HG03571 (cell line): ENCODE data around the gene FAM169A.
A peak's percentile ranks its signal among the peaks of the same experiment; 100 is the strongest.
"Not testable (repeated sequence)": the region's sequence is repeated elsewhere in the genome, so short reads cannot be mapped to it uniquely, and the experiment has no call there.

ENCODE experiments used
- ATAC-seq: cut with Tn5 transposase; IDR thresholded peaks from one replicate; pipeline ENCODE4 v1.9.1; 2021; ENCODE audit not compliant: unreplicated experiment

The FAM169A gene

GRCh38 chr5:74801941-74802340 lies 64.2 kb downstream of the FAM169A start:
- ATAC-seq, result no peak

GRCh38 chr5:74801197-74801596 lies 65.0 kb downstream of the FAM169A start:
- no peak for ATAC-seq

GRCh38 chr5:74798977-74799911 lies 66.9 kb downstream of the FAM169A start:
- ATAC-seq, result no peak

- not testable (repeated sequence) for ATAC-seq
Measured at GRCh38 chr5:74791669-74792068, 74.5 kb downstream of the FAM169A start.

GRCh38 chr5:74787424-74787823 lies 78.8 kb downstream of the FAM169A start:
- ATAC-seq, result no peak

- no peak for ATAC-seq
Measured at GRCh38 chr5:74786851-74787250, 79.3 kb downstream of the FAM169A start.

- ATAC-seq, result no peak
Measured at GRCh38 chr5:74778609-74779008, 87.6 kb downstream of the FAM169A start.

- ATAC-seq, result no peak
Measured at GRCh38 chr5:74772359-74772758, 93.8 kb downstream of the FAM169A start.

- ATAC-seq, result peak; percentile 14
Measured at GRCh38 chr5:74767579-74767913, 98.6 kb downstream of the FAM169A start.

GRCh38 chr5:74766849-74767578 lies 99.2 kb downstream of the FAM169A start, which contains the start of the genes GFM2 and NSA2:
Gene GFM2, minus strand, starts transcription at chr5:74767117. Its CDS starts 3,375 bp downstream, at chr5:74763742.
Gene NSA2, plus strand, starts transcription at chr5:74767249. Its CDS starts 112 bp downstream, at chr5:74767361.
- ATAC-seq, result peak; percentile 83

- ATAC-seq, result peak; percentile 42
Measured at GRCh38 chr5:74766418-74766848, 99.8 kb downstream of the FAM169A start.

- no peak for ATAC-seq
Measured at GRCh38 chr5:74765929-74766328, 100.3 kb downstream of the FAM169A start.

- no peak for ATAC-seq
Measured at GRCh38 chr5:74765201-74765600, 101.0 kb downstream of the FAM169A start.

GRCh38 chr5:74763504-74763903 lies 102.7 kb downstream of the FAM169A start:
- no peak for ATAC-seq

- no peak for ATAC-seq
Measured at GRCh38 chr5:74762599-74762998, 103.6 kb downstream of the FAM169A start.

- ATAC-seq, result no peak
Measured at GRCh38 chr5:74761241-74761640, 104.9 kb downstream of the FAM169A start.

GRCh38 chr5:74748742-74749141 lies 117.4 kb downstream of the FAM169A start:
- not testable (repeated sequence) for ATAC-seq

- no peak for ATAC-seq
Measured at GRCh38 chr5:74738406-74738805, 127.8 kb downstream of the FAM169A start.

GRCh38 chr5:74736759-74737158 lies 129.4 kb downstream of the FAM169A start:
- no peak for ATAC-seq
